ENCODE results near the gene NFAM1.

DNA sequence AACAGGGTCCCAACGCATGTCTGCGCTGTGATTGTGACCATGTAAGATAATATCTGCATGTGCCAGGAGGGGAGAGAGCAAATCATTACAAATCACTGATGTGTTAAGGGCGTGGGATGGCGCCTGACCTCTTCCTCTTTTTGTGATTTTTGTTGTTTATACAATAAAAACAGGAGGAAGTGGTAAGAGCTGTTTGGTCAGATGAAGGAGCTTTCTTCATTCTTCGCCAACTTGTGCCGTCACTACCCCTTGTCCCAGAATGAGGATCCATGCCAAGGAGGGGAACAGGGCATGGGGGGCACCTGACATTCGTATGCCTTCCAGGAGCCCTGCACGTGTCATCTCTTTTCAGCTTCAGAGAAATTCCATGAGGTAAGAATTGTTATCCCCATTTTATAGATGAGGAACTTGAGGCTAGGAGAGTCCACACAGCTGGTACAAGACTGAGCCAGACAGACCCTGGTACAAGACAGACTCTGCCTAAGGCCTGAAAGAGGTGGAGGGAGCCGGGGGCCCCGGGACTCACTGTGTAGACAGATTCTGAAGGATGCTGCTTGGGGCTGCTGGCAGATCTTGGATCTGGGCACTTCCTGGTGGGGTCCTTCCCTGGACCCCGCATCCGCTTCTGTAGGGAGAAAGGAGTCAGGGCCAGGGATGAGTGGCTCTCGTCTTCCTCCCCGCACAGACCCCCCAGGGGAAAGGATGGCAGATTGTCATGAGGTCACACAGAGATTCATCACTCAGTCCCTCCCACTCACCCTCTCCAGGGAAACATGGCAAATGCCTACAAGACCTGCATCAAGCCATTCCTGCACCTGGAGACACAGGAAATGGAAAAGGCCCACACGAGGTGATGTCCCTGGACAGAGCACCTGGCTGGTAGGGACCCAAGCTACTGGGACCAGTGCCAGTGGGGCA is 34.6 kb downstream of the NFAM1 start:
- TF ChIP-seq, protein P1, sequence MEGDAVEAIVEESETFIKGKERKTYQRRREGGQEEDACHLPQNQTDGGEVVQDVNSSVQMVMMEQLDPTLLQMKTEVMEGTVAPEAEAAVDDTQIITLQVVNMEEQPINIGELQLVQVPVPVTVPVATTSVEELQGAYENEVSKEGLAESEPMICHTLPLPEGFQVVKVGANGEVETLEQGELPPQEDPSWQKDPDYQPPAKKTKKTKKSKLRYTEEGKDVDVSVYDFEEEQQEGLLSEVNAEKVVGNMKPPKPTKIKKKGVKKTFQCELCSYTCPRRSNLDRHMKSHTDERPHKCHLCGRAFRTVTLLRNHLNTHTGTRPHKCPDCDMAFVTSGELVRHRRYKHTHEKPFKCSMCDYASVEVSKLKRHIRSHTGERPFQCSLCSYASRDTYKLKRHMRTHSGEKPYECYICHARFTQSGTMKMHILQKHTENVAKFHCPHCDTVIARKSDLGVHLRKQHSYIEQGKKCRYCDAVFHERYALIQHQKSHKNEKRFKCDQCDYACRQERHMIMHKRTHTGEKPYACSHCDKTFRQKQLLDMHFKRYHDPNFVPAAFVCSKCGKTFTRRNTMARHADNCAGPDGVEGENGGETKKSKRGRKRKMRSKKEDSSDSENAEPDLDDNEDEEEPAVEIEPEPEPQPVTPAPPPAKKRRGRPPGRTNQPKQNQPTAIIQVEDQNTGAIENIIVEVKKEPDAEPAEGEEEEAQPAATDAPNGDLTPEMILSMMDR (IDR thresholded peaks at IDR 0.05): no peak
- TF ChIP-seq POLR2A (IDR thresholded peaks at IDR 0.05) (no peak), EP300 (IDR thresholded peaks at IDR 0.05) (no peak)
